ENCODE data around the gene HCAR3. TPM values are rescaled to one million over a fixed set of nuclear protein-coding genes. Genes with fewer than 3 reads are reported as not detected.

Gene HCAR3
- total RNA-seq, 1 donor from 2014 or later = 0.16 TPM

DNA sequence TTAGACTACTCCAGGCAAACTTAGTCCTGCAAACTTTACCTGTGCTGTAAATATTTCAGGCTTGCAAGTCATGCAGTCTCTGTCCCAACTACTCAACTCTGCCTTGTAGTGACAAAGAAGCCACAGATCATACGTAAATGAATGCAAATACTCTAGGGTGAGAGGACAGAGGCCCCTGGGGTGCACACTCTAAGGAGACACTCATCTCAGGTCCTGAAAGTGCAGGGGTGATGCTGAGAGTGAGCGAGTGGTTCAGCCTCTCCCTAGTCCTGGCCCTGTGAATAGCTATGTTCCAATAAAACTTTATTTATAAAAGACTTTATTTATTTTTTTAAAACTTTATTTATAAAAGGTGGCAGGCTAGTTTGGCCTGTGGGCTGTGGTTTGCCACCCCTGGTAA, 48.3 kb downstream of the HCAR3 start:
- DNase-seq = no peak

DNA sequence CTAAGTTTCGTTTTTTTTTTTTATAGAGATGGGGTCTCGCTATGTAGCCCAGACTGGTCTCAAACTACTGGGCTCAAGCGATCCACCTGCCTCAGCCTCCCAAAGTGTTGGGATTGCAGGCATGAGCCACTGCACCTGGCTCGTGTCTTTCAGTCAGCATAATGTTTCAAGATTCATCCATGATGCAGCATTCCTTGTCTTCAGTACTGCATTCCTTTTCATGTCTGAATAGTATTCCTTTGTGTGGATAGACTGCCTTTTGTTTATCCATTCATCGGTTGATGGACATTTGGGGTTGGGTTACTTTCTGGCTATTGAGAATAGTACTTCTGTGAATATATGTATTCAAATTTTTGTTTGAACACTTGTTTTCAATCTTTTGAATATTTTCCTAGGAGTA, 50.9 kb downstream of the HCAR3 start:
- DNase-seq = no peak

DNA sequence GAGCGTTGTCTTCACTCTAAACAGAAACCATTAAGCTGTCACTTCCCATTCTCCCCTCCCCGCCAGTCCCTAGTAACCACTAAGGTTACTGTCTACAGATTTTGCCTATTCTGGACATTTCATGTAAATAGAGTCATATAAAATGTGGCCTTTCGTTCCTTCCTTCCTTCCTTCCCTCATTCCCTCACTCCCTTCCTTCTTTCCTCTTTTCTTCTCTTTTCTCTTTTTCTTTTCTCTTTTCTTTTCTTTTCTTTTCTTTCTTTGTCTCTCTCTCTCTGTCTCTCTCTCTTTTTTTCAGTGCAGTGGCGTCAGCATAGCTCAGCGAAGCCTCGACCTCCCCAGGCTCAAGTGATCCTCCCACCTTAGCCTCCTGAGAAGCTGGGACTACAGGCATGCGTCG, 51.3 kb downstream of the HCAR3 start:
- no peak for DNase-seq

Small RNAs within 50 kb of the gene (small RNA-seq; reads per million reads assigned to genes)
- gene AC026333.2 = not detected

Other genes with a start within 250 kb of the HCAR3 start
- gene ZCCHC8, start 215.9 kb downstream of the HCAR3 start, total RNA-seq = 31.7 TPM
- 77.7 TPM for gene RSRC2, start 189.9 kb downstream of the HCAR3 start, total RNA-seq
- 20.9 TPM for gene KNTC1, start 189.6 kb downstream of the HCAR3 start, total RNA-seq
- gene HCAR2, start 13.5 kb downstream of the HCAR3 start, total RNA-seq = not detected
- 0.78 TPM for gene HCAR1, start 14.0 kb upstream of the HCAR3 start, total RNA-seq
- gene DENR, start 36.0 kb upstream of the HCAR3 start, total RNA-seq = 46.6 TPM
- gene CCDC62, start 57.8 kb upstream of the HCAR3 start, total RNA-seq = 9.4 TPM
- 70.0 TPM for gene HIP1R, start 118.6 kb upstream of the HCAR3 start, total RNA-seq
- gene VPS37B, start 179.3 kb upstream of the HCAR3 start, total RNA-seq = 15.3 TPM
- 21.2 TPM for gene ABCB9, start 249.7 kb upstream of the HCAR3 start, total RNA-seq

Data from occipital lobe (tissue), 3 donors.